Chondrocyte (in vitro differentiated cells): ENCODE data around the gene DNAJB4. TPM values are rescaled to one million over a fixed set of nuclear protein-coding genes. Genes with fewer than 3 reads are reported as not detected.

Experiments used
- DNase-seq: peaks from one replicate; pipeline ENCODE4 v3.0.0; 2021; ENCODE audit warnings: mixed read lengths, low spot score
- H3K27ac Mint-ChIP-seq: one replicate; pipeline ENCODE4 v1.8.0; 2021; ENCODE audit warnings: mild to moderate bottlenecking, moderate library complexity, mixed read lengths; ENCODE audit not compliant: unreplicated experiment
- H3K27me3 Mint-ChIP-seq: 2 replicates; pipeline ENCODE4 v1.8.0; 2021; ENCODE audit warnings: low read depth, mixed read lengths
- H3K36me3 Mint-ChIP-seq: 2 replicates; pipeline ENCODE4 v1.8.0; 2021; ENCODE audit warnings: low read depth, mixed read lengths
- H3K4me1 Mint-ChIP-seq: 2 replicates; pipeline ENCODE4 v1.8.0; 2021; ENCODE audit warnings: low read depth, mild to moderate bottlenecking, mixed read lengths
- H3K4me3 Mint-ChIP-seq: one replicate; pipeline ENCODE4 v1.8.0; 2021; ENCODE audit warnings: mild to moderate bottlenecking, moderate library complexity, mixed read lengths; ENCODE audit not compliant: unreplicated experiment
- H3K9me3 Mint-ChIP-seq: 2 replicates; pipeline ENCODE4 v1.8.0; 2021; ENCODE audit warnings: low read depth, mixed read lengths
- total RNA-seq: library from RNA; stranded (reverse); gene quantifications from 3 replicates; pipeline ENCODE4 v1.2.1, GENCODE V29; 2021
- TF ChIP-seq, protein P1 (sequence below): fragments of 200-600 bp; sonication (generic); IDR thresholded peaks from 2 replicates; pipeline ENCODE4 v1.5.0; 2021; ENCODE audit warnings: antibody characterized with exemption, mild to moderate bottlenecking, moderate library complexity

Gene DNAJB4
- total RNA-seq, 1 donor from 2014 or later, result 109 TPM

DNA sequence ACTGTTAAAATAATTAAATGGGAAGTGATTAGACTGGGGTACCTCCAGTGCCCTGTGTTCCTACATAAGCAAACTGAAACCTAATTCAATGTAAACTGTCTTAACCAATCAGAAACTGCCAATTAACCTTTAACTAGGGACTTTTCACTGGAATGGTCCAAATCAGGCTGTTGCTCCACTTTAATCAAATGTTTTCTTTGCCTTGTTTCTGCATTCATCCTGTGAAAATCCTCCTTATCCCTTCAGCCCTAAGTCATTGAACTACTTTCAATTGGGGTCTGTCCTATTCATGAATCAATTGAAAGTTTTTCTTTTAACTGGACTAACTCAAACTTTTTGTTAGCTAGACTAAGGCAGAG, 20.8 kb upstream of the DNAJB4 start:
- H3K9me3 Mint-ChIP-seq, result no peaks in the 10 kb centered on the region
- no peak overlapping the region for H3K27ac Mint-ChIP-seq
- H3K4me1 Mint-ChIP-seq, result peaks cover 50% of the 10 kb centered on the region
- H3K27me3 Mint-ChIP-seq, result no peaks in the 10 kb centered on the region
- H3K36me3 Mint-ChIP-seq, result no peaks in the 10 kb centered on the region
- no peak overlapping the region for H3K4me3 Mint-ChIP-seq
- TF ChIP-seq, protein P1, sequence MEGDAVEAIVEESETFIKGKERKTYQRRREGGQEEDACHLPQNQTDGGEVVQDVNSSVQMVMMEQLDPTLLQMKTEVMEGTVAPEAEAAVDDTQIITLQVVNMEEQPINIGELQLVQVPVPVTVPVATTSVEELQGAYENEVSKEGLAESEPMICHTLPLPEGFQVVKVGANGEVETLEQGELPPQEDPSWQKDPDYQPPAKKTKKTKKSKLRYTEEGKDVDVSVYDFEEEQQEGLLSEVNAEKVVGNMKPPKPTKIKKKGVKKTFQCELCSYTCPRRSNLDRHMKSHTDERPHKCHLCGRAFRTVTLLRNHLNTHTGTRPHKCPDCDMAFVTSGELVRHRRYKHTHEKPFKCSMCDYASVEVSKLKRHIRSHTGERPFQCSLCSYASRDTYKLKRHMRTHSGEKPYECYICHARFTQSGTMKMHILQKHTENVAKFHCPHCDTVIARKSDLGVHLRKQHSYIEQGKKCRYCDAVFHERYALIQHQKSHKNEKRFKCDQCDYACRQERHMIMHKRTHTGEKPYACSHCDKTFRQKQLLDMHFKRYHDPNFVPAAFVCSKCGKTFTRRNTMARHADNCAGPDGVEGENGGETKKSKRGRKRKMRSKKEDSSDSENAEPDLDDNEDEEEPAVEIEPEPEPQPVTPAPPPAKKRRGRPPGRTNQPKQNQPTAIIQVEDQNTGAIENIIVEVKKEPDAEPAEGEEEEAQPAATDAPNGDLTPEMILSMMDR, result no peak
- no peak for DNase-seq

DNA sequence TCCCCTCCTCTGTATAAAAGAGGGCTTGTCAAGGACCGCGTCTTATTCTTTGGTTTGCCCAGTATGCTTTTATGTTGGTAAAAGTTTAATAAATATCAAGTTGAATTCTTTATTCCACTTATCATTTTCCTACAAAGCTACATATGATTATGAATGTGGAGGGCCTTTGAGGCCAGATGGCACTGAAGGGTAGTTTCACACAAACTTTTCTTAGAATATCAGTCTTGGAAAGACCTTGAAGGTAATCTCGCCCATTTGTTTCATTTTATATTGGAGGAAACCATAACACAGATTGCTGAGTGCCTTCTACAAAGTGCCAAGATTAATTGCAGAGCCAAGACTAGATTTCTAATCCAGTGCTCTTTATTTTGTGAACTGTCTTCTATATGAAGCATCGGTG, 20.1 kb upstream of the DNAJB4 start:
- no peaks in the 10 kb centered on the region for H3K27me3 Mint-ChIP-seq
- H3K4me1 Mint-ChIP-seq, result peaks cover 50% of the 10 kb centered on the region
- no peak for DNase-seq
- no peak overlapping the region for H3K4me3 Mint-ChIP-seq
- H3K36me3 Mint-ChIP-seq, result no peaks in the 10 kb centered on the region
- TF ChIP-seq, protein P1, result no peak
- H3K27ac Mint-ChIP-seq, result no peak overlapping the region
- H3K9me3 Mint-ChIP-seq, result no peaks in the 10 kb centered on the region

DNA sequence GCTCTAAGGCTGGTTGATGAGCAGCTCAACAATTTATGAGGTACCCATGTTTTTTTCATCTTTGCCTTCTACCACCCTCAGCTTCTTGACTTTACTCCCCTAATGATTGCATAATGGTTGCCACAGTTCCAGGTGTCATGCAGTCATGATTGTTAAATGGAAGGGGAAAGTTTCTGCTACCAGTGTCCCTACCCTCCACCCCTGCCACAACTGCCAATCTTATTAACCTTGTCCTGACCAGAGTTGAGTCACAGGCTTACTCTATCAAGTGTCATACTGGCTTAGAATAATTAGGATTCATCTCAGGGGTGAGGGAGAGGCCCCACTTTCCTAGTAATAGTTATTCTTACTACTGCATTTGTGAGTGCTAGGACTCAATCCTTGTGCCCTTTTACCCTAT, 17.9 kb upstream of the DNAJB4 start:
- Mint-ChIP-seq H3K36me3 (no peaks in the 10 kb centered on the region), H3K27ac (no peak overlapping the region), H3K9me3 (no peaks in the 10 kb centered on the region), H3K27me3 (no peaks in the 10 kb centered on the region), H3K4me1 (peaks cover 32% of the 10 kb centered on the region), H3K4me3 (no peak overlapping the region)
- no peak for DNase-seq
- TF ChIP-seq, protein P1, result no peak

DNA sequence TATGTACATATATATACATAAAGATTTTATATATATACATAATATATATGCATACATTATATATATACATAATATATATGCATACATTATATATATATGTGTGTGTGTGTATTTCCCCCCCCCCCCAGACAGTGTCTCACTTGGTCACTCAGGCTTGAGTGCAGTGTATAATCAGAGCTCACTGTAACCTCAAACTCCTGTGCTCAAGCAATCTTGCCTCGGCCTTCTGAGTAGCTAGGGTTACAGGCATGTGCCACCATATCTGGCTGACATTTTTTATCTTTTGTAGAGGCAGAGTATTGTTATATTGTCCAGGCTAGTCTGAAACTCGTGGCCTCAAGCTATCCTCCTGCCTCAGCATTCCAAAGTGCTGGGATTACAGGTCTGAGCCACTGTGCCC, 16.8 kb upstream of the DNAJB4 start:
- Mint-ChIP-seq H3K4me1 (peaks cover 30% of the 10 kb centered on the region), H3K27me3 (no peaks in the 10 kb centered on the region), H3K4me3 (no peak overlapping the region), H3K36me3 (no peaks in the 10 kb centered on the region), H3K9me3 (no peaks in the 10 kb centered on the region), H3K27ac (no peak overlapping the region)
- DNase-seq, result no peak
- TF ChIP-seq, protein P1, result no peak

DNA sequence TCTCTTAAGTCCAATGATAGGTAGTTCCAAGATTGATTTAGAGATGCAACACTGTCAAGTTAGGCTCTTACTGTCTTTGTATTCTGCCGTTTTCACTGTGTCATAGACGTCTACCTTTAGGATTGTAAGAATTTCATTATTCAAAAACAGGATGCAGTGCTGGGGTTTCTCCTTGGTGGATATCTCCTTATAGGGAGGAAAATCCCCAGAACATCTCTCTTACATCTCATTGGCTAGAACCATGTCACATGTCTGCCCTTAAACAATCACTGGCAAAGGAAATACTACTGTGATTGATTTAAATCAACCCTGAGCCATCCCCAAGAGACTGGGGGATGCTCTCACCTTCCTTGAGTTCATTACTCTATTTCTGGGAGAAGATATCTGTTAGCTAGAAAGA, 15.0 kb upstream of the DNAJB4 start:
- Mint-ChIP-seq H3K4me3 (no peak overlapping the region), H3K4me1 (peaks cover 18% of the 10 kb centered on the region), H3K9me3 (no peaks in the 10 kb centered on the region), H3K27ac (no peak overlapping the region), H3K36me3 (peaks cover 3% of the 10 kb centered on the region), H3K27me3 (no peaks in the 10 kb centered on the region)
- DNase-seq, result no peak
- TF ChIP-seq, protein P1, result no peak
